ENCODE measurements around the gene CRB2.

- no peak for TF ChIP-seq CTCF (IDR thresholded peaks at IDR 0.05; ENCODE audit: low read length)
- no peak for TF ChIP-seq EZH2phosphoT487 (IDR thresholded peaks at IDR 0.05; ENCODE audit: low read length)
Observed at GRCh38 chr9:123314617-123315016, 41.4 kb upstream of the CRB2 start.

All from MM.1S (cell line).